Gastroesophageal sphincter (tissue), 3 donors: ENCODE measurements around the gene ELSPBP1.
"Not testable (repeated sequence)": the region's sequence is repeated elsewhere in the genome, so short reads cannot be mapped to it uniquely, and the experiment has no call there.

Experiments
- CTCF ChIP-seq, 4 experiments: fragments of 200-600 bp in 2 of 4; fragments of 450-650 bp in 2 of 4; sonication (generic) in 1 of 4; IDR thresholded peaks; one replicate each; pipeline ENCODE4 v1.5.1; 2017 to 2019; ENCODE audit warnings: antibody characterized with exemption in 4 of 4, mild to moderate bottlenecking in 2 of 4, moderate library complexity in 2 of 4
- EP300 ChIP-seq: sonication (generic); formaldehyde crosslinking; IDR thresholded peaks from one replicate; pipeline ENCODE4 v1.6.1; 2017; ENCODE audit warnings: antibody characterized with exemption, mild to moderate bottlenecking
- POLR2A ChIP-seq, 2 donors: fragments of 450-650 bp; IDR thresholded peaks; one replicate each; pipeline ENCODE4 v1.6.1; 2017; ENCODE audit warnings: antibody characterized with exemption in 2 of 2, mild to moderate bottlenecking in 2 of 2, moderate library complexity in 1 of 2
- POLR2AphosphoS5 ChIP-seq: sonication (generic); formaldehyde crosslinking; IDR thresholded peaks from one replicate; pipeline ENCODE4 v1.6.1; 2017; ENCODE audit warnings: antibody characterized with exemption

- not testable (repeated sequence) for TF ChIP-seq POLR2AphosphoS5; POLR2A (IDR thresholded peaks at IDR 0.05); CTCF (IDR thresholded peaks at IDR 0.05); EP300
Observed at GRCh38 chr19:47955936-47956335, 38.5 kb upstream of the ELSPBP1 start.
